GM19324 (cell line): Measurements from ENCODE around the gene TNFRSF1B.

Experiments used
- ATAC-seq: cut with Tn5 transposase; IDR thresholded peaks from one replicate; pipeline ENCODE4 v1.9.1; 2021; ENCODE audit warnings: mild to moderate bottlenecking, moderate library complexity; ENCODE audit not compliant: unreplicated experiment, low FRiP score

TNFRSF1B gene

GRCh38 chr1:12255913-12256312 lies 89.1 kb downstream of the TNFRSF1B start:
- no peak for ATAC-seq

- no peak for ATAC-seq
Measured at GRCh38 chr1:12258272-12258671, 91.5 kb downstream of the TNFRSF1B start.
